ENCODE data around the gene PTPRE. TPM values are rescaled to one million over a fixed set of nuclear protein-coding genes. Genes with fewer than 3 reads are reported as not detected.

The PTPRE gene
- total RNA-seq, 1 experiment from 2014 or later = 0.70 TPM

- no peaks in the 10 kb centered on the region for H3K79me2 ChIP-seq (ENCODE audit: insufficient read depth, low read length)
- H3K27me3 ChIP-seq (ENCODE audit: insufficient read depth, low read length) = no peaks in the 10 kb centered on the region
- H3K23ac ChIP-seq (ENCODE audit: insufficient read length, low read depth, low read length) = no peak overlapping the region
- H3K56ac ChIP-seq (ENCODE audit: insufficient read length, low read depth, low read length) = no peak overlapping the region
- no peak overlapping the region for H3K4ac ChIP-seq (ENCODE audit: low read depth, low read length)
- Mint-ChIP-seq H3K4me1 (peaks cover 3 to 6% of the 10 kb centered on the region in 2 experiments; a peak in 3 of 4 replicates), H3K27me3 (ENCODE audit: low read depth) (peaks cover 4% of the 10 kb centered on the region; the same call in 1 of the 2 replicates), H3K36me3 (ENCODE audit: insufficient read depth in 1 of 3, low read depth in 3 of 3) (no peaks in the 10 kb centered on the region), H3K4me3 (no peak overlapping the region), H3K9me3 (no peaks in the 10 kb centered on the region), H3K27ac (no peak overlapping the region; a peak in 1 of 7 replicates)
- no peak overlapping the region for H3K4me2 ChIP-seq (ENCODE audit: insufficient read depth, insufficient read length, low read length)
- no peaks in the 10 kb centered on the region for H3K23me2 ChIP-seq (ENCODE audit: insufficient read length, low read depth, low read length, poor library complexity, severe bottlenecking)
- H2BK20ac ChIP-seq (ENCODE audit: low read depth, low read length, poor library complexity, severe bottlenecking) = no peak overlapping the region
- H2AK5ac ChIP-seq (ENCODE audit: insufficient read length, low read length) = no peak overlapping the region
- WGBS (ENCODE audit: extremely low coverage, insufficient read length, low lambda C conversion rate) = no CpG with 5 or more reads among the region's 4 CpGs
- H2AFZ ChIP-seq (ENCODE audit: low read length) = no peak overlapping the region
- H4K5ac ChIP-seq (ENCODE audit: insufficient read length, low read depth, low read length) = no peak overlapping the region
- no peaks in the 10 kb centered on the region for H3K4me1 ChIP-seq (ENCODE audit: insufficient read depth, low read length)
- H3T11ph ChIP-seq (ENCODE audit: low read length) = no peak overlapping the region
- TF ChIP-seq CTCF (conservative IDR thresholded peaks at IDR 0.05) = no peak
- H3K9me3 ChIP-seq (ENCODE audit: control insufficient read depth, low read depth, low read length) = no peaks in the 10 kb centered on the region
- H3K79me1 ChIP-seq (ENCODE audit: insufficient read depth, low read depth, low read length, poor library complexity, severe bottlenecking) = no peaks in the 10 kb centered on the region
- H3K18ac ChIP-seq (ENCODE audit: insufficient read length, low read depth, low read length) = no peak overlapping the region
- H2BK15ac ChIP-seq (ENCODE audit: low read depth, low read length) = no peak overlapping the region
- H3K27ac ChIP-seq (ENCODE audit: insufficient read length, low read depth, low read length) = no peak overlapping the region
- no peak overlapping the region for H2BK5ac ChIP-seq (ENCODE audit: insufficient read length, low read length)
- H4K8ac ChIP-seq (replicated peaks; ENCODE audit: insufficient read length, low read depth, low read length) = no peak overlapping the region
- no peak overlapping the region for H2BK12ac ChIP-seq (ENCODE audit: insufficient read length, low read depth, low read length)
- H4K91ac ChIP-seq (ENCODE audit: insufficient read length, low read depth, low read length) = no peak overlapping the region
- H4K20me1 ChIP-seq (ENCODE audit: control insufficient read depth, insufficient read depth, insufficient read length) = no peaks in the 10 kb centered on the region
- no peak overlapping the region for H3K9ac ChIP-seq (ENCODE audit: extremely low read depth, insufficient read length, low read length)
- no peak overlapping the region for H3K14ac ChIP-seq (ENCODE audit: insufficient read depth, low read length)
- H2BK120ac ChIP-seq (ENCODE audit: low read depth, low read length, poor library complexity, severe bottlenecking) = no peak overlapping the region
- DNase-seq = no peak
Observed at GRCh38 chr10:127889605-127890195, 17.2 kb upstream of the PTPRE start.

All from H9 (cell line).